ENCODE data around the gene CA9. TPM values are rescaled to one million over a fixed set of nuclear protein-coding genes. Genes with fewer than 3 reads are reported as not detected.
"Not testable (repeated sequence)": the region's sequence is repeated elsewhere in the genome, so short reads cannot be mapped to it uniquely, and the experiment has no call there.

Gene CA9
- total and polyA plus RNA-seq, 2 experiments from 2014 or later: 0.27 to 2.1 TPM

- no peaks in the 10 kb centered on the region for H3K36me3 ChIP-seq (replicated peaks; ENCODE audit: insufficient read depth, low read depth)
- H3K4me2 ChIP-seq: no peak overlapping the region
- H3K27me3 ChIP-seq: no peaks in the 10 kb centered on the region
- no peaks in the 10 kb centered on the region for H4K20me1 ChIP-seq (ENCODE audit: insufficient read depth, poor library complexity, severe bottlenecking)
- H3K79me2 ChIP-seq: no peaks in the 10 kb centered on the region
- H3K27ac ChIP-seq: no peak overlapping the region
- no peaks in the 10 kb centered on the region for H3K4me1 ChIP-seq (ENCODE audit: insufficient read depth)
- no peaks in the 10 kb centered on the region for H3K9me2 ChIP-seq (replicated peaks; ENCODE audit: insufficient read depth)
- TF ChIP-seq EZH2phosphoT487 (IDR thresholded peaks at IDR 0.05; ENCODE audit: low read depth, severe bottlenecking, unreplicated experiment): no peak
- no peak for TF ChIP-seq CTCF (IDR thresholded peaks at IDR 0.05; ENCODE audit: poor library complexity)
- no peak for TF ChIP-seq EZH2 (IDR thresholded peaks at IDR 0.05; ENCODE audit: borderline replicate concordance)
- H3K9me3 ChIP-seq (ENCODE audit: low read depth): no peaks in the 10 kb centered on the region
- no peak overlapping the region for H2AFZ ChIP-seq
- 87% methylated on average over 5 of the region's 5 CpGs for WGBS (ENCODE audit: low lambda C conversion rate, missing lambda C conversion rate)
- no peak for DNase-seq (ENCODE audit: low spot score)
- H3K4me3 ChIP-seq: no peak overlapping the region
Observed at GRCh38 chr9:35629597-35629996, 44.1 kb upstream of the CA9 start.

- Histone ChIP-seq H3K4me3 (no peak overlapping the region), H3K27ac (no peak overlapping the region), H3K79me2 (no peaks in the 10 kb centered on the region), H3K9me2 (replicated peaks; ENCODE audit: insufficient read depth) (no peaks in the 10 kb centered on the region), H3K36me3 (replicated peaks; ENCODE audit: insufficient read depth, low read depth) (no peaks in the 10 kb centered on the region), H3K27me3 (no peaks in the 10 kb centered on the region), H3K4me1 (ENCODE audit: insufficient read depth) (no peaks in the 10 kb centered on the region), H4K20me1 (ENCODE audit: insufficient read depth, poor library complexity, severe bottlenecking) (no peaks in the 10 kb centered on the region), H2AFZ (no peak overlapping the region), H3K9me3 (ENCODE audit: low read depth) (no peaks in the 10 kb centered on the region), H3K4me2 (no peak overlapping the region)
- no peak for DNase-seq (ENCODE audit: low spot score)
- TF ChIP-seq CTCF (IDR thresholded peaks at IDR 0.05; ENCODE audit: poor library complexity) (no peak), EZH2 (IDR thresholded peaks at IDR 0.05; ENCODE audit: borderline replicate concordance) (no peak), EZH2phosphoT487 (IDR thresholded peaks at IDR 0.05; ENCODE audit: low read depth, severe bottlenecking, unreplicated experiment) (no peak)
Observed at GRCh38 chr9:35635730-35636129, 38.0 kb upstream of the CA9 start.

GRCh38 chr9:35636135-35636876, 37.4 kb upstream of the CA9 start:
- Histone ChIP-seq H3K9me3 (ENCODE audit: low read depth) (no peaks in the 10 kb centered on the region), H2AFZ (no peak overlapping the region), H3K79me2 (no peaks in the 10 kb centered on the region), H3K4me1 (ENCODE audit: insufficient read depth) (no peaks in the 10 kb centered on the region), H4K20me1 (ENCODE audit: insufficient read depth, poor library complexity, severe bottlenecking) (no peaks in the 10 kb centered on the region), H3K4me3 (no peak overlapping the region), H3K9me2 (replicated peaks; ENCODE audit: insufficient read depth) (no peaks in the 10 kb centered on the region), H3K27ac (no peak overlapping the region), H3K36me3 (replicated peaks; ENCODE audit: insufficient read depth, low read depth) (no peaks in the 10 kb centered on the region), H3K4me2 (no peak overlapping the region), H3K27me3 (no peaks in the 10 kb centered on the region)
- 81% methylated on average over 9 of the region's 9 CpGs for WGBS (ENCODE audit: low lambda C conversion rate, missing lambda C conversion rate)
- TF ChIP-seq CTCF (IDR thresholded peaks at IDR 0.05; ENCODE audit: poor library complexity): no peak
- DNase-seq (ENCODE audit: low spot score): no peak

GRCh38 chr9:35636877-35637246, 36.9 kb upstream of the CA9 start:
- not testable (repeated sequence) for H3K4me3 ChIP-seq; H3K9me2 ChIP-seq (replicated peaks; ENCODE audit: insufficient read depth); H3K27ac ChIP-seq; H4K20me1 ChIP-seq (ENCODE audit: insufficient read depth, poor library complexity, severe bottlenecking); H3K79me2 ChIP-seq; H3K4me2 ChIP-seq; H3K4me1 ChIP-seq (ENCODE audit: insufficient read depth); H3K27me3 ChIP-seq; DNase-seq (ENCODE audit: low spot score); H3K36me3 ChIP-seq (replicated peaks; ENCODE audit: insufficient read depth, low read depth); H2AFZ ChIP-seq; H3K9me3 ChIP-seq (ENCODE audit: low read depth)
- 86% methylated on average over 6 of the region's 6 CpGs for WGBS (ENCODE audit: low lambda C conversion rate, missing lambda C conversion rate)

- not testable (repeated sequence) for H3K27me3 ChIP-seq; H3K4me3 ChIP-seq; H3K27ac ChIP-seq; H3K9me3 ChIP-seq (ENCODE audit: low read depth); H3K36me3 ChIP-seq (replicated peaks; ENCODE audit: insufficient read depth, low read depth); H3K4me1 ChIP-seq (ENCODE audit: insufficient read depth); H3K4me2 ChIP-seq; H2AFZ ChIP-seq; DNase-seq (ENCODE audit: low spot score); H4K20me1 ChIP-seq (ENCODE audit: insufficient read depth, poor library complexity, severe bottlenecking); H3K79me2 ChIP-seq; H3K9me2 ChIP-seq (replicated peaks; ENCODE audit: insufficient read depth)
- WGBS (ENCODE audit: low lambda C conversion rate, missing lambda C conversion rate): 96% methylated on average over 9 of the region's 9 CpGs
Observed at GRCh38 chr9:35637427-35637955, 36.2 kb upstream of the CA9 start.

- not testable (repeated sequence) for H2AFZ ChIP-seq; H3K79me2 ChIP-seq; H3K27ac ChIP-seq; H4K20me1 ChIP-seq (ENCODE audit: insufficient read depth, poor library complexity, severe bottlenecking); H3K27me3 ChIP-seq; H3K4me1 ChIP-seq (ENCODE audit: insufficient read depth); H3K36me3 ChIP-seq (replicated peaks; ENCODE audit: insufficient read depth, low read depth); H3K4me2 ChIP-seq; H3K9me3 ChIP-seq (ENCODE audit: low read depth); H3K9me2 ChIP-seq (replicated peaks; ENCODE audit: insufficient read depth); H3K4me3 ChIP-seq; DNase-seq (ENCODE audit: low spot score)
- WGBS (ENCODE audit: low lambda C conversion rate, missing lambda C conversion rate): 97% methylated on average over 7 of the region's 8 CpGs
Observed at GRCh38 chr9:35638751-35639150, 35.0 kb upstream of the CA9 start.
